Activated CD8-positive, alpha-beta T cell treated with anti-CD3 and anti-CD28 coated beads, Interleukin-2, amount 10 ng/mL, durations not matched to agents 7 days and 5 days (primary cell): ENCODE data around the gene DMBT1. TPM values are rescaled to one million over a fixed set of nuclear protein-coding genes. Genes with fewer than 3 reads are reported as not detected.
"Not testable (repeated sequence)": the region's sequence is repeated elsewhere in the genome, so short reads cannot be mapped to it uniquely, and the experiment has no call there.

Experiments
- ATAC-seq: fragments of 150-1000 bp; cut with Tn5 transposase; one replicate; pipeline ENCODE4 v1.10.0; 2021; ENCODE audit warnings: moderate library complexity
- CTCF ChIA-PET: fragments of 350-600 bp; sonication (Branson Sonifier 250); formaldehyde crosslinking; loops from one replicate; lab custom pipeline; 2021; ENCODE audit warnings: antibody characterized with exemption; lab: Charles Lee
- POLR2A ChIA-PET: fragments of 350-600 bp; sonication (Branson Sonifier 250); formaldehyde crosslinking; loops from one replicate; lab custom pipeline; 2021; ENCODE audit warnings: antibody characterized with exemption; lab: Charles Lee
- DNase-seq: peaks from one replicate; pipeline ENCODE4 v3.0.0-alpha.2; 2020
- H3K27ac Mint-ChIP-seq: one replicate; pipeline ENCODE4 v1.8.0; 2021; ENCODE audit warnings: mild to moderate bottlenecking, mixed read lengths
- H3K27me3 Mint-ChIP-seq: one replicate; pipeline ENCODE4 v1.8.0; 2021; ENCODE audit warnings: low read depth, mixed read lengths
- H3K36me3 Mint-ChIP-seq: one replicate; pipeline ENCODE4 v1.8.0; 2021; ENCODE audit warnings: low read depth, mixed read lengths
- H3K4me1 Mint-ChIP-seq: one replicate; pipeline ENCODE4 v1.8.0; 2021; ENCODE audit warnings: low read depth, mixed read lengths
- H3K4me3 Mint-ChIP-seq: one replicate; pipeline ENCODE4 v1.8.0; 2021; ENCODE audit warnings: mild to moderate bottlenecking, mixed read lengths
- H3K9me3 Mint-ChIP-seq: one replicate; pipeline ENCODE4 v1.8.0; 2022; ENCODE audit warnings: mixed read lengths; ENCODE audit not compliant: insufficient read depth
- total RNA-seq, 2 experiments: library from RNA; stranded (reverse); gene quantifications; one replicate each; pipeline ENCODE4 v1.2.3, GENCODE V29; 2021

The DMBT1 gene
- total RNA-seq, 2 experiments from 2014 or later, result not detected

- ChIA-PET CTCF (no interaction called here), POLR2A (no interaction called here)
- no peak for DNase-seq
- Mint-ChIP-seq H3K4me1 (no peaks in the 10 kb centered on the region), H3K27me3 (no peaks in the 10 kb centered on the region), H3K4me3 (no peak overlapping the region), H3K36me3 (no peaks in the 10 kb centered on the region), H3K27ac (no peak overlapping the region), H3K9me3 (no peaks in the 10 kb centered on the region)
- no peak for ATAC-seq
These were observed 26.7 kb downstream of the DMBT1 start for GRCh38 chr10:122587098-122587760.

- Mint-ChIP-seq H3K27me3 (no peaks in the 10 kb centered on the region), H3K36me3 (no peaks in the 10 kb centered on the region), H3K4me1 (no peaks in the 10 kb centered on the region), H3K9me3 (no peaks in the 10 kb centered on the region), H3K27ac (no peak overlapping the region), H3K4me3 (no peak overlapping the region)
- CTCF ChIA-PET, result no interaction called here
- DNase-seq (no peak), ATAC-seq (no peak)
- POLR2A ChIA-PET, result no interaction called here
These were observed 27.8 kb downstream of the DMBT1 start for GRCh38 chr10:122588381-122588780.

GRCh38 chr10:122590153-122590552 is 29.6 kb downstream of the DMBT1 start:
- DNase-seq, result no peak
- H3K27ac Mint-ChIP-seq, result no peak overlapping the region
- H3K36me3 Mint-ChIP-seq, result no peaks in the 10 kb centered on the region
- no peak for ATAC-seq
- H3K9me3 Mint-ChIP-seq, result no peaks in the 10 kb centered on the region
- no peaks in the 10 kb centered on the region for H3K4me1 Mint-ChIP-seq
- ChIA-PET CTCF (no interaction called here), POLR2A (no interaction called here)
- H3K4me3 Mint-ChIP-seq, result no peak overlapping the region
- H3K27me3 Mint-ChIP-seq, result no peaks in the 10 kb centered on the region

- Mint-ChIP-seq H3K9me3 (no peaks in the 10 kb centered on the region), H3K36me3 (no peaks in the 10 kb centered on the region), H3K27ac (no peak overlapping the region), H3K4me1 (no peaks in the 10 kb centered on the region), H3K27me3 (no peaks in the 10 kb centered on the region), H3K4me3 (no peak overlapping the region)
- POLR2A ChIA-PET, result no interaction called here
- ATAC-seq, result no peak
- DNase-seq, result no peak
- CTCF ChIA-PET, result no interaction called here
These were observed 31.2 kb downstream of the DMBT1 start for GRCh38 chr10:122591736-122592135.

- Mint-ChIP-seq H3K27ac (no peak overlapping the region), H3K4me1 (no peaks in the 10 kb centered on the region), H3K9me3 (no peaks in the 10 kb centered on the region), H3K36me3 (no peaks in the 10 kb centered on the region), H3K27me3 (no peaks in the 10 kb centered on the region), H3K4me3 (no peak overlapping the region)
- ChIA-PET POLR2A (no interaction called here), CTCF (no interaction called here)
- no peak for DNase-seq
- ATAC-seq, result no peak
These were observed 31.6 kb downstream of the DMBT1 start for GRCh38 chr10:122592161-122592560.

- Mint-ChIP-seq H3K27me3 (no peaks in the 10 kb centered on the region), H3K36me3 (no peaks in the 10 kb centered on the region), H3K4me1 (no peaks in the 10 kb centered on the region), H3K4me3 (no peak overlapping the region), H3K9me3 (no peaks in the 10 kb centered on the region), H3K27ac (no peak overlapping the region)
- no peak for DNase-seq
- ChIA-PET POLR2A (no interaction called here), CTCF (no interaction called here)
- ATAC-seq, result no peak
These were observed 57.1 kb downstream of the DMBT1 start for GRCh38 chr10:122617476-122618270.

GRCh38 chr10:122618461-122619165 is 58.1 kb downstream of the DMBT1 start:
- H3K27ac Mint-ChIP-seq, result no peak overlapping the region
- CTCF ChIA-PET, result no interaction called here
- H3K4me1 Mint-ChIP-seq, result no peaks in the 10 kb centered on the region
- no peak overlapping the region for H3K4me3 Mint-ChIP-seq
- H3K36me3 Mint-ChIP-seq, result no peaks in the 10 kb centered on the region
- ATAC-seq (no peak), DNase-seq (no peak)
- H3K9me3 Mint-ChIP-seq, result no peaks in the 10 kb centered on the region
- H3K27me3 Mint-ChIP-seq, result no peaks in the 10 kb centered on the region
- POLR2A ChIA-PET, result no interaction called here

- CTCF ChIA-PET, result not testable (repeated sequence)
These were observed 60.4 kb downstream of the DMBT1 start for GRCh38 chr10:122620961-122621360.

GRCh38 chr10:122624546-122624945 is 64.0 kb downstream of the DMBT1 start:
- Mint-ChIP-seq H3K4me1 (no peaks in the 10 kb centered on the region), H3K27ac (no peak overlapping the region), H3K27me3 (peaks cover 3% of the 10 kb centered on the region), H3K36me3 (no peaks in the 10 kb centered on the region), H3K4me3 (no peak overlapping the region), H3K9me3 (no peaks in the 10 kb centered on the region)
- ATAC-seq, result no peak
- no peak for DNase-seq
- ChIA-PET POLR2A (no interaction called here), CTCF (no interaction called here)

More at GRCh38 chr10:122620961-122621360, 60.4 kb downstream of the DMBT1 start:
- H3K4me3 Mint-ChIP-seq, H3K4me1 Mint-ChIP-seq, H3K36me3 Mint-ChIP-seq, H3K9me3 Mint-ChIP-seq, ATAC-seq, POLR2A ChIA-PET, H3K27me3 Mint-ChIP-seq, H3K27ac Mint-ChIP-seq, DNase-seq: not testable (repeated sequence)

GRCh38 chr10:122630526-122630925 is 70.0 kb downstream of the DMBT1 start:
- Mint-ChIP-seq H3K4me1 (no peaks in the 10 kb centered on the region), H3K9me3 (no peaks in the 10 kb centered on the region), H3K27me3 (peaks cover 3% of the 10 kb centered on the region), H3K4me3 (no peak overlapping the region), H3K36me3 (no peaks in the 10 kb centered on the region), H3K27ac (no peak overlapping the region)
- ATAC-seq (no peak), DNase-seq (no peak)
- CTCF ChIA-PET, result interaction anchor here (2.1 kb wide), 1 partner anchor 18 kb away, joined by 5 read pairs; no protein-coding TSS in a partner anchor
- POLR2A ChIA-PET, result no interaction called here

- H3K9me3 Mint-ChIP-seq, result no peaks in the 10 kb centered on the region
- H3K4me3 Mint-ChIP-seq, result no peak overlapping the region
- H3K27ac Mint-ChIP-seq, result no peak overlapping the region
- POLR2A ChIA-PET, result no interaction called here
- CTCF ChIA-PET, result no interaction called here
- ATAC-seq (no peak), DNase-seq (no peak)
- H3K27me3 Mint-ChIP-seq, result no peaks in the 10 kb centered on the region
- H3K36me3 Mint-ChIP-seq, result no peaks in the 10 kb centered on the region
- H3K4me1 Mint-ChIP-seq, result no peaks in the 10 kb centered on the region
These were observed 71.5 kb downstream of the DMBT1 start for GRCh38 chr10:122632031-122632430.

GRCh38 chr10:122632576-122632975 is 72.0 kb downstream of the DMBT1 start:
- ATAC-seq (no peak), DNase-seq (no peak)
- H3K4me1 Mint-ChIP-seq, result no peaks in the 10 kb centered on the region
- no peak overlapping the region for H3K27ac Mint-ChIP-seq
- no peaks in the 10 kb centered on the region for H3K36me3 Mint-ChIP-seq
- H3K9me3 Mint-ChIP-seq, result no peaks in the 10 kb centered on the region
- H3K4me3 Mint-ChIP-seq, result no peak overlapping the region
- H3K27me3 Mint-ChIP-seq, result no peaks in the 10 kb centered on the region
- ChIA-PET POLR2A (no interaction called here), CTCF (no interaction called here)
